ENCODE data around the gene FLT3.

The FLT3 gene

DNA sequence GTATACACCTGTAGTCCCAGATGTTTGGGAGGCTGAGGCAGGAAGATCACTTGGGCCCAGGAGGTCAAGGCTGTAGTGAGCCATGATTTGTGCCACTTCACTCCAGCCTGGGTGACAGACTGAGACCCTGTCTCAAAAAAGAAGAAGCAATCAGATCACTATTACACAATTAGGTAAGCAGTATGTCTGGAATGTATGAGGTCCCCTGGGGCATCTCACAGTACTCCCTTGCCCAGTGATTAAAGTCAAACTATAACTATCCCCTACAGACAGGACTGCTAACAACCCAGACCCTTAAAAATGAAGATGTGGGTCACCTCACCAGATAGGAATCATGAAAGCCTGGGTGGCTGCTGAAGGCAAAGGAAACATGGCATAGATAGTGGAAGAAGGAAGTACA lies 28.6 kb upstream of the FLT3 start:
- no peaks in the 10 kb centered on the region for H3K79me2 ChIP-seq (ENCODE audit: low read length)
- no peaks in the 10 kb centered on the region for H3K9me3 ChIP-seq (ENCODE audit: insufficient read depth, low read length)
- H2AFZ ChIP-seq (ENCODE audit: low read depth, low read length), result no peak overlapping the region
- no peaks in the 10 kb centered on the region for H3K4me1 ChIP-seq (ENCODE audit: low read length)
- no peaks in the 10 kb centered on the region for H3K36me3 ChIP-seq (replicated peaks; ENCODE audit: low read depth, low read length)
- TF ChIP-seq, protein P1, sequence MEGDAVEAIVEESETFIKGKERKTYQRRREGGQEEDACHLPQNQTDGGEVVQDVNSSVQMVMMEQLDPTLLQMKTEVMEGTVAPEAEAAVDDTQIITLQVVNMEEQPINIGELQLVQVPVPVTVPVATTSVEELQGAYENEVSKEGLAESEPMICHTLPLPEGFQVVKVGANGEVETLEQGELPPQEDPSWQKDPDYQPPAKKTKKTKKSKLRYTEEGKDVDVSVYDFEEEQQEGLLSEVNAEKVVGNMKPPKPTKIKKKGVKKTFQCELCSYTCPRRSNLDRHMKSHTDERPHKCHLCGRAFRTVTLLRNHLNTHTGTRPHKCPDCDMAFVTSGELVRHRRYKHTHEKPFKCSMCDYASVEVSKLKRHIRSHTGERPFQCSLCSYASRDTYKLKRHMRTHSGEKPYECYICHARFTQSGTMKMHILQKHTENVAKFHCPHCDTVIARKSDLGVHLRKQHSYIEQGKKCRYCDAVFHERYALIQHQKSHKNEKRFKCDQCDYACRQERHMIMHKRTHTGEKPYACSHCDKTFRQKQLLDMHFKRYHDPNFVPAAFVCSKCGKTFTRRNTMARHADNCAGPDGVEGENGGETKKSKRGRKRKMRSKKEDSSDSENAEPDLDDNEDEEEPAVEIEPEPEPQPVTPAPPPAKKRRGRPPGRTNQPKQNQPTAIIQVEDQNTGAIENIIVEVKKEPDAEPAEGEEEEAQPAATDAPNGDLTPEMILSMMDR (IDR thresholded peaks at IDR 0.05; ENCODE audit: low read depth, low read length), result no peak
- TF ChIP-seq EZH2phosphoT487 (IDR thresholded peaks at IDR 0.05; ENCODE audit: low read depth), result no peak
- no peak overlapping the region for H3K9ac ChIP-seq (ENCODE audit: low read length)
- no peaks in the 10 kb centered on the region for H3K27me3 ChIP-seq (ENCODE audit: low read depth, low read length)
- no peaks in the 10 kb centered on the region for H4K20me1 ChIP-seq (ENCODE audit: insufficient read depth, low read length)
- no peak overlapping the region for H3K27ac ChIP-seq (ENCODE audit: low read length)
- H3K4me3 ChIP-seq (ENCODE audit: low read length), result no peak overlapping the region
- no peak overlapping the region for H3K4me2 ChIP-seq (ENCODE audit: low read length)

DNA sequence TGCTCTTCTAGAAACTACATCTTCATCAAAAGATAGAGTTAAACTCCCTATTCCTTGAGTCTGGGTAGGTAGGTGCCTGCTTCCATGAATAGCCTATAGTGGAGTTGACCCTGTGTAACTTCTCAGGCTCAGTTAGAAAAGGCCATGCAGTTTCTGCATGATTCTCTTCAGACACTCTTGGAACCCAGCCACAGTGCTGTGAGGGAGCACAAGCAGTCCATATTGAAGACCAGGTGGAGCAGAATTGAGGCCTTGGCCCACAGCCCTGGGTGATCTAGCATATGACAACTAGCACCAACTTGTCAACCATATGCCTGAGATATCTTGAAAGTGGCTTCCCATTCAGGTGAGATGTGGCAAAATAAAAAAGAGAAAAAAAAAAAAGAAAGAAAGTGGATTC lies 27.7 kb upstream of the FLT3 start:
- no peak for TF ChIP-seq EZH2phosphoT487 (IDR thresholded peaks at IDR 0.05; ENCODE audit: low read depth)
- TF ChIP-seq, protein P1 (IDR thresholded peaks at IDR 0.05; ENCODE audit: low read depth, low read length), result no peak
- no peak overlapping the region for H3K4me3 ChIP-seq (ENCODE audit: low read length)
- H3K27me3 ChIP-seq (ENCODE audit: low read depth, low read length), result no peaks in the 10 kb centered on the region
- no peak overlapping the region for H3K4me2 ChIP-seq (ENCODE audit: low read length)
- H3K4me1 ChIP-seq (ENCODE audit: low read length), result no peaks in the 10 kb centered on the region
- H3K79me2 ChIP-seq (ENCODE audit: low read length), result no peaks in the 10 kb centered on the region
- no peaks in the 10 kb centered on the region for H4K20me1 ChIP-seq (ENCODE audit: insufficient read depth, low read length)
- no peak overlapping the region for H3K27ac ChIP-seq (ENCODE audit: low read length)
- H3K36me3 ChIP-seq (replicated peaks; ENCODE audit: low read depth, low read length), result no peaks in the 10 kb centered on the region
- H3K9me3 ChIP-seq (ENCODE audit: insufficient read depth, low read length), result no peaks in the 10 kb centered on the region
- H3K9ac ChIP-seq (ENCODE audit: low read length), result no peak overlapping the region
- no peak overlapping the region for H2AFZ ChIP-seq (ENCODE audit: low read depth, low read length)

DNA sequence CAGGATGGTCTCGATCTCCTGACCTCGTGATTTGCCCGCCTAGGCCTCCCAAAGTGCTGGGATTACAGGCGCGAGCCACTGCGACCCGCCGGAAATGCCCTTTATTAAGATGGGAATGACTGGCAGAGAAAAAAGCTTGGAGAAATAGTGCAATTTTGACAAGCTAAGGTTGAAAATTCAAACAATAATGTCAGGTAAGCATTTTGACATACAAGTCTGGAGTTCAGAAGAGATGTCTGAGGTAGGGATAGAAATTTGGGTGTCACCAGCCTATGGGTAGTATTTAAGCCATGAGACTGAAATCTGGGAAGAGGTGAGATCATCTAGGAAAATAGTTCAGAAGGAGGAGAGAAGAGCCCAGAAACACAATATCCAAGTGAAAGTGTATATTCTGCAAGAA lies 20.8 kb upstream of the FLT3 start:
- TF ChIP-seq, protein P1 (IDR thresholded peaks at IDR 0.05; ENCODE audit: low read depth, low read length), result no peak
- TF ChIP-seq EZH2phosphoT487 (IDR thresholded peaks at IDR 0.05; ENCODE audit: low read depth), result no peak
- no peaks in the 10 kb centered on the region for H4K20me1 ChIP-seq (ENCODE audit: insufficient read depth, low read length)
- no peak overlapping the region for H3K4me2 ChIP-seq (ENCODE audit: low read length)
- H3K79me2 ChIP-seq (ENCODE audit: low read length), result no peaks in the 10 kb centered on the region
- no peak overlapping the region for H3K4me3 ChIP-seq (ENCODE audit: low read length)
- peaks cover 14% of the 10 kb centered on the region for H3K4me1 ChIP-seq (ENCODE audit: low read length)
- no peak overlapping the region for H2AFZ ChIP-seq (ENCODE audit: low read depth, low read length)
- H3K9me3 ChIP-seq (ENCODE audit: insufficient read depth, low read length), result no peaks in the 10 kb centered on the region
- no peak overlapping the region for H3K9ac ChIP-seq (ENCODE audit: low read length)
- no peak overlapping the region for H3K27ac ChIP-seq (ENCODE audit: low read length)
- no peaks in the 10 kb centered on the region for H3K36me3 ChIP-seq (replicated peaks; ENCODE audit: low read depth, low read length)
- H3K27me3 ChIP-seq (ENCODE audit: low read depth, low read length), result peaks cover 7% of the 10 kb centered on the region; the same call in 1 of the 2 replicates

DNA sequence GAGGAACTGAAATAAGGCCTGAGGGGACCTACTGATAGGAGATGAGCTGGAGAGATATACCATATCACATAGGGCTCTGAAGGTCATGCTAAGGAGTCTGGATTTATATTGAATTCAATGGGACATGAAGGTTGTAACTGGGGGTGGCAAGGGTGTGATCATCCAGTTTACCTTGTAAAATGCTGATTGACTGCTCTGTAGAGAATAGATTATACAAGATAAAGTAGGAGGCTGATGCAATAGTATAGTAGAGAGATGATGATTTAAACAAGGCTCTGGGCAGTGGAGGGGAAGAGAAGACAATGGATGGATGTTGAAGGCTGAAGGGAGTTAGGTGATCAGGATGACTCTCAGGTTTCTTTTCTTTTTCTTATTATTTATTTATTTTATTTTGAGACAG lies 19.9 kb upstream of the FLT3 start:
- no peak overlapping the region for H3K9ac ChIP-seq (ENCODE audit: low read length)
- H3K4me2 ChIP-seq (ENCODE audit: low read length), result no peak overlapping the region
- H3K9me3 ChIP-seq (ENCODE audit: insufficient read depth, low read length), result no peaks in the 10 kb centered on the region
- no peaks in the 10 kb centered on the region for H3K36me3 ChIP-seq (replicated peaks; ENCODE audit: low read depth, low read length)
- no peak overlapping the region for H2AFZ ChIP-seq (ENCODE audit: low read depth, low read length)
- no peaks in the 10 kb centered on the region for H3K79me2 ChIP-seq (ENCODE audit: low read length)
- H3K4me1 ChIP-seq (ENCODE audit: low read length), result peaks cover 14% of the 10 kb centered on the region
- peaks cover 8% of the 10 kb centered on the region; the same call in 1 of the 2 replicates for H3K27me3 ChIP-seq (ENCODE audit: low read depth, low read length)
- no peak overlapping the region for H3K4me3 ChIP-seq (ENCODE audit: low read length)
- no peaks in the 10 kb centered on the region for H4K20me1 ChIP-seq (ENCODE audit: insufficient read depth, low read length)
- TF ChIP-seq EZH2phosphoT487 (IDR thresholded peaks at IDR 0.05; ENCODE audit: low read depth), result no peak
- no peak overlapping the region for H3K27ac ChIP-seq (ENCODE audit: low read length)

Measured in OCI-LY3 (cell line).